HCT116 (cell line): Measurements from ENCODE around the gene SND1. TPM values are rescaled to one million over a fixed set of nuclear protein-coding genes. Genes with fewer than 3 reads are reported as not detected.

Experiments used
- ATAC-seq: fragments of 200-7000 bp; cut with Tn5 transposase; 2 replicates; pipeline ENCODE4 v1.9.1; 2020; ENCODE audit warnings: mild to moderate bottlenecking, moderate library complexity
- BruUV-seq: library from RNA; stranded (reverse); fragments of 400-500 nt; replicated peaks from 2 replicates; lab custom pipeline; 2021; lab: Mats Ljungman, UMichigan
- CTCF ChIA-PET: fragments of 300-600 bp; sonication (Branson Sonifier 250); formaldehyde crosslinking; loops from one replicate; lab custom pipeline; 2021; ENCODE audit warnings: antibody characterized with exemption; lab: Charles Lee
- POLR2A ChIA-PET: fragments of 300-600, 350-600 bp; sonication (Branson Sonifier 250); formaldehyde crosslinking; loops from one replicate; lab custom pipeline; 2021; ENCODE audit warnings: antibody characterized with exemption; lab: Charles Lee
- RAD21 ChIA-PET, 2 experiments: fragments of 300-600 bp; sonication (Branson Sonifier 250); formaldehyde crosslinking; loops; one replicate each; lab custom pipeline; 2023; ENCODE audit warnings: low total read pairs in 2 of 2; ENCODE audit not compliant: uncharacterized antibody in 2 of 2, unreplicated experiment in 2 of 2, low non-redundant PET in 1 of 2; lab: Charles Lee
- DNase-seq: peaks from one replicate; pipeline ENCODE4 v3.0.0-alpha.2; 2010; ENCODE audit warnings: low read depth, low spot score
- H2AFZ ChIP-seq: fragments of 200-600 bp; shearing (Covaris generic), sonication (generic); 2 replicates; pipeline ENCODE4 v1.6.1; 2017; ENCODE audit warnings: low read depth, mixed run types, mixed read lengths, antibody characterized with exemption, low read length; ENCODE audit not compliant: poor library complexity, severe bottlenecking
- H3K27ac ChIP-seq: 2 replicates; pipeline ENCODE4 v1.5.1; 2012; ENCODE audit warnings: low read depth, low read length
- H3K27me3 ChIP-seq: fragments of 200-600 bp; sonication (generic); 2 replicates; pipeline ENCODE4 v1.6.1; 2016; ENCODE audit warnings: mixed run types, low read length, mixed read lengths; ENCODE audit not compliant: insufficient read depth
- H3K36me3 ChIP-seq, 2 experiments: fragments of 200-500 bp in 1 of 2; fragments of 200-600 bp in 1 of 2; sonication (Bioruptor generic) in 1 of 2; sonication (generic) in 1 of 2; 2 replicates each; pipeline versions ENCODE4 v1.5.1 to v1.6.1; 2014 to 2016; ENCODE audit warnings: low read length in 2 of 2, inconsistent platforms in 1 of 2, mixed read lengths in 1 of 2, mixed run types in 1 of 2; ENCODE audit not compliant: insufficient read depth in 2 of 2, control insufficient read depth in 1 of 2
- H3K4me1 ChIP-seq, 2 experiments: fragments of 200-600 bp in 1 of 2; sonication (generic) in 1 of 2; 2 replicates each; pipeline versions ENCODE4 v1.5.1 to v1.6.1; 2012 to 2017; ENCODE audit warnings: low read length in 2 of 2, inconsistent platforms in 1 of 2, mild to moderate bottlenecking in 1 of 2, mixed read lengths in 1 of 2, mixed run types in 1 of 2, moderate library complexity in 1 of 2; ENCODE audit not compliant: insufficient read depth in 2 of 2, control insufficient read depth in 1 of 2
- H3K4me2 ChIP-seq: fragments of 200-600 bp; sonication (generic); 2 replicates; pipeline ENCODE4 v1.6.1; 2017; ENCODE audit warnings: mixed run types, low read length, mixed read lengths
- H3K4me3 ChIP-seq, 2 experiments: fragments of 200-600 bp in 1 of 2; sonication (generic) in 1 of 2; replicated peaks in 1 of 2; 2 replicates each; pipeline ENCODE4 v1.5.1; 2011 to 2016; ENCODE audit warnings: low read length in 2 of 2, control low read depth in 1 of 2, low read depth in 1 of 2, mild to moderate bottlenecking in 1 of 2, mixed read lengths in 1 of 2, mixed run types in 1 of 2
- H3K79me2 ChIP-seq: fragments of 200-600 bp; sonication (generic); 2 replicates; pipeline ENCODE4 v1.6.1; 2017; ENCODE audit warnings: mild to moderate bottlenecking, mixed run types, low read length, moderate library complexity, mixed read lengths; ENCODE audit not compliant: insufficient read depth
- H3K9ac ChIP-seq: fragments of 200-600 bp; sonication (generic); 2 replicates; pipeline ENCODE4 v1.6.1; 2016; ENCODE audit warnings: low read length, mixed read lengths
- H3K9me2 ChIP-seq: fragments of 200-600 bp; sonication (generic), shearing (Covaris generic); 2 replicates; pipeline ENCODE4 v1.6.1; 2017; ENCODE audit warnings: mixed run types, mild to moderate bottlenecking, moderate library complexity; ENCODE audit not compliant: insufficient read depth
- H3K9me3 ChIP-seq, 2 experiments: fragments of 200-500 bp in 1 of 2; fragments of 200-600 bp in 1 of 2; sonication (Bioruptor generic) in 1 of 2; sonication (generic) in 1 of 2; 2 replicates each; pipeline ENCODE4 v1.6.1; 2014 to 2017; ENCODE audit warnings: low read length in 2 of 2, mixed read lengths in 2 of 2, inconsistent platforms in 1 of 2, low read depth in 1 of 2, mild to moderate bottlenecking in 1 of 2, mixed run types in 1 of 2, moderate library complexity in 1 of 2; ENCODE audit not compliant: control insufficient read depth in 1 of 2, insufficient read depth in 1 of 2
- H4K20me1 ChIP-seq: fragments of 200-600 bp; sonication (generic), shearing (Covaris generic); 2 replicates; pipeline ENCODE4 v1.6.1; 2017; ENCODE audit warnings: mixed run types, mild to moderate bottlenecking, moderate library complexity; ENCODE audit not compliant: insufficient read depth
- CEBPB ChIP-seq: IDR thresholded peaks from 2 replicates; pipeline ENCODE4 v1.6.1; 2012; ENCODE audit warnings: low read depth
- CTCF ChIP-seq, 3 experiments: fragments of 200-600 bp in 1 of 3; sonication (generic) in 1 of 3; IDR thresholded peaks in 2 of 3; conservative IDR thresholded peaks in 1 of 3; 2 replicates each; pipeline ENCODE4 v1.5.1; 2012 to 2017; ENCODE audit warnings: low read depth in 2 of 3, low read length in 2 of 3, antibody characterized with exemption in 1 of 3, borderline replicate concordance in 1 of 3, control low read depth in 1 of 3, mild to moderate bottlenecking in 1 of 3, mixed read lengths in 1 of 3, mixed run types in 1 of 3, moderate library complexity in 1 of 3; ENCODE audit not compliant: insufficient read depth in 1 of 3
- EGR1 ChIP-seq: IDR thresholded peaks from 2 replicates; pipeline ENCODE4 v1.6.1; 2012; ENCODE audit warnings: low read depth
- ELF1 ChIP-seq: IDR thresholded peaks from 2 replicates; pipeline ENCODE4 v1.6.1; 2012; ENCODE audit warnings: low read depth, borderline replicate concordance
- EZH2 ChIP-seq: fragments of 200-600 bp; sonication (generic); IDR thresholded peaks from 2 replicates; pipeline ENCODE4 v1.6.1; 2017; ENCODE audit warnings: antibody characterized with exemption, mixed run types
- EZH2phosphoT487 ChIP-seq: fragments of 200-600 bp; IDR thresholded peaks from 2 replicates; pipeline ENCODE4 v1.6.1; 2018; ENCODE audit warnings: antibody characterized with exemption, borderline replicate concordance
- FOSL1 ChIP-seq: IDR thresholded peaks from 2 replicates; pipeline ENCODE4 v1.6.1; 2012; ENCODE audit warnings: low read depth
- JUND ChIP-seq: IDR thresholded peaks from 2 replicates; pipeline ENCODE4 v1.6.1; 2012
- MAX ChIP-seq: IDR thresholded peaks from 2 replicates; pipeline ENCODE4 v1.6.1; 2012
- POLR2AphosphoS5 ChIP-seq: IDR thresholded peaks from 2 replicates; pipeline ENCODE4 v1.6.1; 2011; ENCODE audit warnings: mild to moderate bottlenecking, low read depth, low read length, moderate library complexity
- RAD21 ChIP-seq: IDR thresholded peaks from 2 replicates; pipeline ENCODE4 v1.6.1; 2012; ENCODE audit warnings: low read depth, mild to moderate bottlenecking
- REST ChIP-seq: IDR thresholded peaks from 2 replicates; pipeline ENCODE4 v1.6.1; 2012; ENCODE audit warnings: low read depth
- SIN3A ChIP-seq: IDR thresholded peaks from 2 replicates; pipeline ENCODE4 v1.6.1; 2012; ENCODE audit warnings: low read depth
- SP1 ChIP-seq: IDR thresholded peaks from 2 replicates; pipeline ENCODE4 v1.6.1; 2012; ENCODE audit warnings: low read depth
- SRF ChIP-seq: IDR thresholded peaks from 2 replicates; pipeline ENCODE4 v1.6.1; 2012; ENCODE audit warnings: low read depth
- TCF7L2 ChIP-seq: IDR thresholded peaks from 2 replicates; pipeline ENCODE4 v1.7.0; 2011; ENCODE audit warnings: borderline replicate concordance, inconsistent platforms; ENCODE audit not compliant: insufficient read depth, insufficient read length; ENCODE audit errors: extremely low read depth
- YY1 ChIP-seq: IDR thresholded peaks from 2 replicates; pipeline ENCODE4 v1.6.1; 2011; ENCODE audit warnings: low read length, low read depth, moderate library complexity, mild to moderate bottlenecking; ENCODE audit not compliant: insufficient replicate concordance; ENCODE audit errors: extremely low read depth
- ZNF274 ChIP-seq: fragments of 200-500 bp; sonication (Bioruptor generic); IDR thresholded peaks from 2 replicates; pipeline ENCODE4 v1.6.1; 2014; ENCODE audit warnings: mild to moderate bottlenecking, low read depth, low read length, inconsistent platforms
- intact Hi-C: fragments of 100-400 bp; cut with micrococcal nuclease; formaldehyde crosslinking; loops from 2 replicates; pipeline ENCODE4 v1.10.0; 2022
- total RNA-seq: library from RNA; stranded (reverse); gene quantifications from one replicate; pipeline ENCODE4 v1.2.1, GENCODE V29; 2021; ENCODE audit not compliant: unreplicated experiment

The SND1 gene
- total RNA-seq, 1 experiment from 2014 or later: 169 TPM

- no peak overlapping the region for H3K4me3 ChIP-seq
- TF ChIP-seq CEBPB (no peak), EZH2phosphoT487 (no peak), CTCF (IDR thresholded peaks at IDR 0.05 in 2 of 3, conservative IDR thresholded peaks at IDR 0.05 in 1 of 3; ENCODE audit: borderline replicate concordance in 1 of 3, insufficient read depth in 1 of 3, low read depth in 2 of 3, low read length in 2 of 3) (no peak), JUND (no peak), YY1 (no peak), SRF (no peak), MAX (no peak), REST (no peak), EGR1 (no peak), RAD21 (no peak), SP1 (no peak), TCF7L2 (no peak), ELF1 (no peak), POLR2AphosphoS5 (no peak), FOSL1 (no peak), SIN3A (no peak), EZH2 (no peak), ZNF274 (no peak)
- DNase-seq (no peak), ATAC-seq (no peak)
- H3K4me1 ChIP-seq: no peaks in the 10 kb centered on the region
- ChIA-PET RAD21 (no interaction called here), CTCF (interaction anchor here (1.7 kb wide), 1 partner anchor 15 kb away, joined by 4 read pairs; no protein-coding TSS in a partner anchor), POLR2A (no interaction called here)
- no peak overlapping the region for H2AFZ ChIP-seq
- intact Hi-C loops: no loop called here
- H3K9me3 ChIP-seq: no peaks in the 10 kb centered on the region
- H3K4me2 ChIP-seq: no peak overlapping the region
- H3K79me2 ChIP-seq: peaks cover 72% of the 10 kb centered on the region
- H3K27ac ChIP-seq: no peak overlapping the region
- no peaks in the 10 kb centered on the region for H3K9me2 ChIP-seq
- H4K20me1 ChIP-seq: peaks cover 28% of the 10 kb centered on the region; the same call in 1 of the 2 replicates
- no peak overlapping the region for H3K9ac ChIP-seq
- BruUV-seq: no TSS peak
- H3K27me3 ChIP-seq: no peaks in the 10 kb centered on the region
- no peaks in the 10 kb centered on the region for H3K36me3 ChIP-seq
Measured at GRCh38 chr7:127776776-127777386, 124.9 kb downstream of the SND1 start.
